Tibial nerve (tissue), 4 donors: ENCODE results near the gene POU4F3. TPM values are rescaled to one million over a fixed set of nuclear protein-coding genes. Genes with fewer than 3 reads are reported as not detected.

ENCODE experiments used
- DNase-seq, 2 donors: peaks; one replicate each; pipeline ENCODE4 v3.0.0-alpha.2; 2019; ENCODE audit warnings: low spot score in 2 of 2
- H3K27ac ChIP-seq, 4 donors: fragments of 200-600 bp; sonication (generic) in 3 of 4; one replicate each; pipeline ENCODE4 v1.5.1; 2017 to 2019; ENCODE audit warnings: mild to moderate bottlenecking in 1 of 4
- H3K27me3 ChIP-seq, 2 donors: fragments of 200-600 bp; sonication (generic) in 1 of 2; one replicate each; pipeline versions ENCODE4 v1.5.1 to v1.6.0; 2017 to 2019
- H3K36me3 ChIP-seq, 3 donors: fragments of 200-600 bp; sonication (generic); one replicate each; pipeline ENCODE4 v1.5.1; 2018 to 2019
- H3K4me1 ChIP-seq, 4 donors: fragments of 200-600 bp; sonication (generic) in 3 of 4; one replicate each; pipeline ENCODE4 v1.5.1; 2017 to 2019
- H3K4me3 ChIP-seq, 4 donors: fragments of 200-600 bp; sonication (generic) in 3 of 4; one replicate each; pipeline ENCODE4 v1.5.1; 2017 to 2019; ENCODE audit warnings: mild to moderate bottlenecking in 1 of 4, moderate library complexity in 1 of 4
- H3K9me3 ChIP-seq, 4 donors: fragments of 200-600 bp; sonication (generic) in 3 of 4; one replicate each; pipeline ENCODE4 v1.5.1; 2017 to 2019
- EP300 ChIP-seq, 2 donors: sonication (generic); formaldehyde crosslinking; IDR thresholded peaks; one replicate each; pipeline ENCODE4 v1.6.1; 2017; ENCODE audit warnings: antibody characterized with exemption in 2 of 2, mild to moderate bottlenecking in 1 of 2
- POLR2A ChIP-seq, 2 donors: fragments of 450-650 bp; IDR thresholded peaks; one replicate each; pipeline ENCODE4 v1.6.1; 2017; ENCODE audit warnings: antibody characterized with exemption in 2 of 2, mild to moderate bottlenecking in 2 of 2, moderate library complexity in 2 of 2
- WGBS, 2 donors: methylation state at CpG; one replicate each; pipeline ENCODE4 v1.1.5; 2018; 5-methylcytosine and 5-hydroxymethylcytosine counted together
- total RNA-seq, 4 donors: library from RNA; depleted of rRNA; stranded (reverse); fragments of >200 nt; gene quantifications; one replicate each; pipeline ENCODE4 v1.1.0, GENCODE V29; 2016
- TF ChIP-seq, protein P1 (sequence below), 5 experiments: fragments of 200-600 bp in 3 of 5; fragments of 450-650 bp in 2 of 5; sonication (generic) in 3 of 5; IDR thresholded peaks; one replicate each; pipeline ENCODE4 v1.5.1; 2016 to 2019; ENCODE audit warnings: antibody characterized with exemption in 5 of 5, mild to moderate bottlenecking in 3 of 5, moderate library complexity in 2 of 5

The POU4F3 gene
- total RNA-seq, 4 donors from 2014 or later: 0.21 to 0.22 TPM; not detected in 2

DNA sequence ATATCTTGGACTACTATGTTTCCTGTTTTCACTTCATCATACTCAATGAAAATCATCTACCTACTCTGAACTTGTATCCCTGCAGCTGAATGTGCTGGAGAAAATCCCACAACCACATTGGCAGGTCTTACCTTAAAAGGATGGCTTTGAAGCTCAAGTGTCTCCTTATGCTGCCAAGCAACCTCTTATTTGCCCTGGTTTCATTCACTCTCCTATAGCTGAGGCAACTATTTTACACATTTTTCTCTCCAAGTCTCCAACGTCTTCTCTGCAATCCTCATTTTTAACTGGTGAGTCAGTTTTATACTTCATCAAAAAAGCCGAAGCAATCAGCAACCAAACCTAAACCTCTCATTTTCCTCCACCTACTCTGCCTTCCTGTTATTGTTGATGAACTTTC lies 49.7 kb downstream of the POU4F3 start:
- TF ChIP-seq, protein P1, sequence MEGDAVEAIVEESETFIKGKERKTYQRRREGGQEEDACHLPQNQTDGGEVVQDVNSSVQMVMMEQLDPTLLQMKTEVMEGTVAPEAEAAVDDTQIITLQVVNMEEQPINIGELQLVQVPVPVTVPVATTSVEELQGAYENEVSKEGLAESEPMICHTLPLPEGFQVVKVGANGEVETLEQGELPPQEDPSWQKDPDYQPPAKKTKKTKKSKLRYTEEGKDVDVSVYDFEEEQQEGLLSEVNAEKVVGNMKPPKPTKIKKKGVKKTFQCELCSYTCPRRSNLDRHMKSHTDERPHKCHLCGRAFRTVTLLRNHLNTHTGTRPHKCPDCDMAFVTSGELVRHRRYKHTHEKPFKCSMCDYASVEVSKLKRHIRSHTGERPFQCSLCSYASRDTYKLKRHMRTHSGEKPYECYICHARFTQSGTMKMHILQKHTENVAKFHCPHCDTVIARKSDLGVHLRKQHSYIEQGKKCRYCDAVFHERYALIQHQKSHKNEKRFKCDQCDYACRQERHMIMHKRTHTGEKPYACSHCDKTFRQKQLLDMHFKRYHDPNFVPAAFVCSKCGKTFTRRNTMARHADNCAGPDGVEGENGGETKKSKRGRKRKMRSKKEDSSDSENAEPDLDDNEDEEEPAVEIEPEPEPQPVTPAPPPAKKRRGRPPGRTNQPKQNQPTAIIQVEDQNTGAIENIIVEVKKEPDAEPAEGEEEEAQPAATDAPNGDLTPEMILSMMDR (IDR thresholded peaks at IDR 0.05): no peak
- TF ChIP-seq EP300 (IDR thresholded peaks at IDR 0.05) (no peak), POLR2A (IDR thresholded peaks at IDR 0.05) (no peak)
- Histone ChIP-seq H3K9me3 (no peaks in the 10 kb centered on the region), H3K36me3 (no peaks in the 10 kb centered on the region), H3K4me3 (no peak overlapping the region), H3K27ac (no peak overlapping the region), H3K4me1 (no peaks in the 10 kb centered on the region), H3K27me3 (peaks cover 0 to 6% of the 10 kb centered on the region in 2 donors)
- WGBS, 2 donors: 38 to 46% methylated on average over 2 of the region's 2 CpGs
- DNase-seq: no peak

DNA sequence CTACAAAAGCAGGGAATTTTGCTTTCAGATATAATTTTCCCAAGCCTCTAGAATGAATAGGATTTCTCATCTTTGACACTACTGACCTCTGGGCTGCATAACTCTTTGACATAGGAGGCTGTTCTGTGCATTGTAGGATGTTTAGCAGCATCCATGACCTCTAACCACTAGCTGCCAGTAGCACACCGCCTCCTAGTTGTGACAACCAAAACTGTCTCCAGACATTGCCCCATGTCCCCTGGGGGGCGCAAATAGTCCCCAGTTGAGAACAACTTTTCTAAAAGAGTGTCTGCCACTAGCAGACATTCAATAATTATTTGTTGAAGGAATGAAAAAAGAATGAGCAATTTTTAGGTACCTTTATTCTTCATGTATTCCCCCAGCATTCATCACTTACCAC lies 51.8 kb downstream of the POU4F3 start:
- 17 to 19% methylated on average over 2 of the region's 2 CpGs for WGBS, 2 donors
- no peaks in the 10 kb centered on the region for H3K9me3 ChIP-seq
- peaks cover 0 to 11% of the 10 kb centered on the region in 2 donors for H3K27me3 ChIP-seq
- no peak overlapping the region for H3K4me3 ChIP-seq
- no peak overlapping the region for H3K27ac ChIP-seq
- TF ChIP-seq, protein P1 (IDR thresholded peaks at IDR 0.05): no peak
- TF ChIP-seq POLR2A (IDR thresholded peaks at IDR 0.05): no peak
- TF ChIP-seq EP300 (IDR thresholded peaks at IDR 0.05): no peak
- no peaks in the 10 kb centered on the region for H3K36me3 ChIP-seq
- H3K4me1 ChIP-seq: no peaks in the 10 kb centered on the region
- no peak for DNase-seq

Other genes with a start within 250 kb of the POU4F3 start
- gene PLAC8L1, start 233.3 kb upstream of the POU4F3 start, total RNA-seq: not detected
- 10 to 100 TPM; 53.3 to 78.9 (median 64.3) TPM for gene LARS1, start 156.2 kb upstream of the POU4F3 start, total RNA-seq
- gene RBM27, start 135.2 kb upstream of the POU4F3 start, total RNA-seq: 10 to 100 TPM; 15.3 to 21.6 (median 17.7) TPM
- 100 to 1,000 TPM in 1 of 4 donors, 10 to 100 TPM in 3; 52.2 to 108 (median 71.9) TPM for gene TCERG1, start 108.5 kb downstream of the POU4F3 start, total RNA-seq
- gene GPR151, start 177.4 kb downstream of the POU4F3 start, total RNA-seq: not detected